Measurements from ENCODE around the gene SLC9A7.

The SLC9A7 gene

DNA sequence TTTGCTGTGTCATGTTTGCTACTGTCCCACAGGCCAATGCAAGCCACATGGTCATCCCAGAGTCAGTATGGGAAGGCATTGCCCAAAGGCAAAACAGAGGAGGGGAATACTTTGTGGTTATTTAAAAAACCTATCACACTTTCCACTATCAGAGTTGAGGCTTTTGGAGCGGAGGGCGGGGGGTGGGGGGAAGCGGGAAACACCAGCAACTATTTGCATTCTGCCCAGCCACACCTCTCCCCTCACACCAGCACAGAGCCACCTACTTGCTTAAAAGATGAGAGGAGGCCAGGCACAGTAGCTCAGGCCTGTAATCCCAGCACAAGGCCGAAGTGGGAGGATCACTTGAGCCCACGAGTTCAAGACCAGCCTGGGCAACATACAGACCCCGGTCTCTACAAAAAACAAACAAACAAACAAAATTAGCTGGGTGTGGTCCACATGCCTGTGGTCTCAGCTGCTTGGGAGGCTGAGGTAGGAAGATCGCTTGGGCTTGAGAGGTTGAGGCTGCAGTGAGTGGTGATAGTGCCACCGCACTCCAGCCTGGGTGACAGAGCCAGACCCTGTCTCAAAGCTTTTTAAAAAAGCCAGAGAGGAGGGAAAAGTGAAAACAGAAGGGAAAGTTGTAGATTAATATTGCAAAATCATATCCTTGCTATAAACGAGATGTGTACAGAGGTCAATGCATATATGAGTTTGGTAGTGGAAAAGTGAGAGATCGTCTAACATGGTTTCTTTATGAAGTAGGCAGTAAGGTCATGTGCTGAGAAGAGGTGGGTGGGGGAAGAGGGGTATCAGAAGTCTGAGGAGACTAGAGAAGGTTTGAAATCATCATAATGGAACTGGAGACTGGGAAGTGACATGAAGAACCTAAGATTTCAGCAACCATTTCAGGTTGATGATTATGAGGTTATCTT, 187.2 kb downstream of the SLC9A7 start:
- H3K9ac ChIP-seq: no peak overlapping the region
- H3K79me2 ChIP-seq (ENCODE audit: insufficient read depth, low read depth): no peaks in the 10 kb centered on the region
- H3K4me3 ChIP-seq (IDR thresholded peaks at IDR 0.05; ENCODE audit: insufficient read depth, low read depth, low read length): no peak overlapping the region
- peak overlapping the region; percentile 66 for H3K4me2 ChIP-seq
- H3K27me3 ChIP-seq (ENCODE audit: insufficient read depth, low read depth): no peaks in the 10 kb centered on the region
- H4K20me1 ChIP-seq (ENCODE audit: insufficient read depth): no peaks in the 10 kb centered on the region
- H3K4me1 ChIP-seq (ENCODE audit: low read depth, poor library complexity, severe bottlenecking): peaks cover 24% of the 10 kb centered on the region
- H3K27ac ChIP-seq: peak overlapping the region; percentile 67
- TF ChIP-seq, protein P1, sequence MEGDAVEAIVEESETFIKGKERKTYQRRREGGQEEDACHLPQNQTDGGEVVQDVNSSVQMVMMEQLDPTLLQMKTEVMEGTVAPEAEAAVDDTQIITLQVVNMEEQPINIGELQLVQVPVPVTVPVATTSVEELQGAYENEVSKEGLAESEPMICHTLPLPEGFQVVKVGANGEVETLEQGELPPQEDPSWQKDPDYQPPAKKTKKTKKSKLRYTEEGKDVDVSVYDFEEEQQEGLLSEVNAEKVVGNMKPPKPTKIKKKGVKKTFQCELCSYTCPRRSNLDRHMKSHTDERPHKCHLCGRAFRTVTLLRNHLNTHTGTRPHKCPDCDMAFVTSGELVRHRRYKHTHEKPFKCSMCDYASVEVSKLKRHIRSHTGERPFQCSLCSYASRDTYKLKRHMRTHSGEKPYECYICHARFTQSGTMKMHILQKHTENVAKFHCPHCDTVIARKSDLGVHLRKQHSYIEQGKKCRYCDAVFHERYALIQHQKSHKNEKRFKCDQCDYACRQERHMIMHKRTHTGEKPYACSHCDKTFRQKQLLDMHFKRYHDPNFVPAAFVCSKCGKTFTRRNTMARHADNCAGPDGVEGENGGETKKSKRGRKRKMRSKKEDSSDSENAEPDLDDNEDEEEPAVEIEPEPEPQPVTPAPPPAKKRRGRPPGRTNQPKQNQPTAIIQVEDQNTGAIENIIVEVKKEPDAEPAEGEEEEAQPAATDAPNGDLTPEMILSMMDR (conservative IDR thresholded peaks at IDR 0.05; ENCODE audit: low read depth, low read length): no peak
- peak overlapping the region; percentile 83 for H2AFZ ChIP-seq (ENCODE audit: low read depth)
- no peaks in the 10 kb centered on the region for H3K36me3 ChIP-seq (ENCODE audit: insufficient read depth)

DNA sequence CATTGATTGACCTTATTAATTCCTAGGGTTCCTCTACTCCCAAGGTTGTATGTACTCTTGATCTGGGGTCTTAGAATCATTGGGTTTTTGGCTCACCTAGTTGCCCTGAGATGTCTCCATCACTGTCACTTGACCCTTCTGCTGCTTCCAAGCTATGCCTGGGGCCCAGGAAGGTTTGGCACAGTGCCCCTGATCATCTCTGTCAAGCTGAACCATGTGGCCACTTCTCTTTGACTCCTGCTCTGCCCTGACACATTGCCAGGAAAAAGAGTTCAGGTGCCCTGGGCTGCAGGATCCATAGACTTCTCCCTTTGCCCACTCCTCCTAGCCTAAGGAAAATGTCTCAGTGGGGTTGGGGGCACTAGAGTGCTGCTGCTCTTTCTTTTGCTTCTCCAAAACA, 189.3 kb downstream of the SLC9A7 start:
- Histone ChIP-seq H3K4me1 (ENCODE audit: low read depth, poor library complexity, severe bottlenecking) (peaks cover 24% of the 10 kb centered on the region), H3K36me3 (ENCODE audit: insufficient read depth) (no peaks in the 10 kb centered on the region), H3K27me3 (ENCODE audit: insufficient read depth, low read depth) (no peaks in the 10 kb centered on the region), H3K4me3 (IDR thresholded peaks at IDR 0.05; ENCODE audit: insufficient read depth, low read depth, low read length) (no peak overlapping the region), H3K9ac (no peak overlapping the region), H3K79me2 (ENCODE audit: insufficient read depth, low read depth) (no peaks in the 10 kb centered on the region), H3K4me2 (no peak overlapping the region), H3K27ac (no peak overlapping the region), H2AFZ (ENCODE audit: low read depth) (no peak overlapping the region), H4K20me1 (ENCODE audit: insufficient read depth) (no peaks in the 10 kb centered on the region)
- TF ChIP-seq, protein P1 (conservative IDR thresholded peaks at IDR 0.05; ENCODE audit: low read depth, low read length): no peak

DNA sequence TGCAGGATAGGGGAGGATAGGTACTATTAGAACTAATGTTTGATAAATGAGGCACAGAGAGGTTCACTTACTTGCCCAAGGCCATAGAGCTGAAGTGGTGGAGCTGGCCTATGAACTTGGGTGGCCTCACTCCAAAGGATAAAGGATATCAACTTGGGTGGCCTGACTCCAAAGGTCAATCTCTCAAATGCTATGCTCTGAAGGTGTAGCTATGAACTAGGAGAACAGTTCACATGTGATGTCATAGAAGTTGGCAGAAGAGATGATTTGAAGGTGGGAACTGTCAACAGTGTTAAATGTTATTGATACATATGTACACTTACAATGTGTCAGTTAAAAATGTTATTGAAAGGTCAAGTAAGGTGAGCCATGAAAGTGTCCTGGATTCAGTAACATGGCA, 191.5 kb downstream of the SLC9A7 start:
- Histone ChIP-seq H3K27ac (no peak overlapping the region), H3K27me3 (ENCODE audit: insufficient read depth, low read depth) (no peaks in the 10 kb centered on the region), H3K9ac (no peak overlapping the region), H3K4me2 (no peak overlapping the region), H3K36me3 (ENCODE audit: insufficient read depth) (no peaks in the 10 kb centered on the region), H4K20me1 (ENCODE audit: insufficient read depth) (no peaks in the 10 kb centered on the region), H3K4me3 (IDR thresholded peaks at IDR 0.05; ENCODE audit: insufficient read depth, low read depth, low read length) (no peak overlapping the region), H2AFZ (ENCODE audit: low read depth) (no peak overlapping the region), H3K79me2 (ENCODE audit: insufficient read depth, low read depth) (no peaks in the 10 kb centered on the region), H3K4me1 (ENCODE audit: low read depth, poor library complexity, severe bottlenecking) (peaks cover 28% of the 10 kb centered on the region)
- TF ChIP-seq, protein P1 (conservative IDR thresholded peaks at IDR 0.05; ENCODE audit: low read depth, low read length): no peak

DNA sequence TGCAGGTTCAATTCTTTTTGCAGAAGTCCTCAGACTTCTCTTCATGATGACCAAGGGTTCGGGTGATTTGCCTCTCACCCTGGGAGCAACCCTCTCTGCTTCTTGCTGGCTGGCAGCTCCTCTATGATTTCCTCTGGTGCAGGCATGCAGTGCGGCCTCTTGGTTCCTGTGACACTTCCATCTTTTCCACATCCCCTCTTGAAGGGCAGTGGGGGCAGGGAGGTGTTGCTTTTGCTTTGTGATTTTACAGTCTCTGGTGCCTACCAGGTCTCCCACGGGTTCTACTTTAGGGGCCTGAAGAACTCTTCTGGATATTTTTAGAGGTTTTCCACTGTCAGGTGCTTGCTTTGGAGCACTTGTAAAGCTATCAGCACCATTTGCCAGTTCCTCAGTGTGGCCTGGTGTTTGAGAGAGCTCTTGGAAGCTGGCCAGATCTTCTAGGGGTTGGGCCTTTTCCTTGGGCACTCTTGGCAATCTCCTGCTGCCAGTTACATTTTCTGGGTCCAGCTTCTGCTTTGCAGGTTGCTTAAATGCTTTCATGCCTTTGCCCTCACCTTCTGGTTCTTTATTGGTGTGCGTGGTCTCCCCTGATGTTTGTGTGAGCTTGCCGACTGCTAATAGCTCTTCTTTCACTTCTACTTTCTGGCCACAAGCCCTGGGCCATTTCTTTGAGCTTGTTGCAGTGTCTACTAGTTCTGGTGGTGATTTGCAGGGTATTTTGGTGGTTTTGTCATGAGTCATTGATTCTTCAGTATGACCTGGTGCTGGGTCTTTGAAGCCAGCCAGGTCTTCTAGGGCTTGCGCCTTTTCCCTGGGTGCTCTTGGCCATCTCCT, 196.9 kb downstream of the SLC9A7 start:
- Histone ChIP-seq H3K27me3 (ENCODE audit: insufficient read depth, low read depth) (no peaks in the 10 kb centered on the region), H4K20me1 (ENCODE audit: insufficient read depth) (no peaks in the 10 kb centered on the region), H3K9ac (peak overlapping the region; percentile 32; the same call in 1 of the 2 replicates), H2AFZ (ENCODE audit: low read depth) (peak overlapping the region; percentile 64), H3K4me2 (peak overlapping the region; percentile 89), H3K36me3 (ENCODE audit: insufficient read depth) (no peaks in the 10 kb centered on the region), H3K4me1 (ENCODE audit: low read depth, poor library complexity, severe bottlenecking) (peaks cover 24% of the 10 kb centered on the region), H3K4me3 (IDR thresholded peaks at IDR 0.05; ENCODE audit: insufficient read depth, low read depth, low read length) (no peak overlapping the region), H3K27ac (peak overlapping the region; percentile 72), H3K79me2 (ENCODE audit: insufficient read depth, low read depth) (no peaks in the 10 kb centered on the region)
- TF ChIP-seq, protein P1 (conservative IDR thresholded peaks at IDR 0.05; ENCODE audit: low read depth, low read length): no peak

Measured in KMS-11 (cell line).